Gastrocnemius medialis (tissue), 4 donors: ENCODE data around the gene PGLYRP3. TPM values are rescaled to one million over a fixed set of nuclear protein-coding genes. Genes with fewer than 3 reads are reported as not detected.

ENCODE experiments used
- ATAC-seq, 2 donors: fragments of 150-250 bp; one replicate each; pipeline ENCODE4 v1.9.1; 2016
- DNase-seq, 2 donors: peaks; one replicate each; pipeline ENCODE4 v3.0.0-alpha.2; 2019
- H3K27ac ChIP-seq, 4 donors: fragments of 200-600 bp; sonication (generic); 1 replicate in 1 of 4; 2 replicates in 3 of 4; pipeline ENCODE4 v1.5.1; 2016 to 2018; ENCODE audit warnings: mild to moderate bottlenecking in 2 of 4, moderate library complexity in 1 of 4
- H3K27me3 ChIP-seq, 3 donors: fragments of 200-600 bp; sonication (generic) in 2 of 3; 1 replicate in 1 of 3; 2 replicates in 2 of 3; pipeline versions ENCODE4 v1.5.1 to v1.6.0; 2016 to 2019; ENCODE audit warnings: mild to moderate bottlenecking in 1 of 3, moderate library complexity in 1 of 3
- H3K36me3 ChIP-seq, 2 donors: fragments of 200-600 bp; sonication (generic) in 1 of 2; one replicate each; pipeline ENCODE4 v1.5.1; 2017 to 2018
- H3K4me1 ChIP-seq, 2 donors: fragments of 200-600 bp; sonication (generic) in 1 of 2; one replicate each; pipeline ENCODE4 v1.5.1; 2016 to 2017; ENCODE audit warnings: mild to moderate bottlenecking in 2 of 2
- H3K4me3 ChIP-seq, 4 donors: fragments of 200-600 bp; sonication (generic) in 3 of 4; 1 replicate in 1 of 4; 2 replicates in 3 of 4; pipeline ENCODE4 v1.5.1; 2016 to 2019; ENCODE audit warnings: mild to moderate bottlenecking in 2 of 4
- H3K9me3 ChIP-seq, 3 donors: fragments of 200-600 bp; sonication (generic) in 2 of 3; 1 replicate in 1 of 3; 2 replicates in 2 of 3; pipeline ENCODE4 v1.5.1; 2016 to 2019
- POLR2A ChIP-seq, 2 donors: fragments of 450-650 bp; IDR thresholded peaks; one replicate each; pipeline ENCODE4 v1.6.1; 2017; ENCODE audit warnings: antibody characterized with exemption in 2 of 2, mild to moderate bottlenecking in 2 of 2, moderate library complexity in 2 of 2
- in situ Hi-C, 4 donors: fragments of 200-750 bp; cut with MboI; loops; one replicate each; pipeline versions ENCODE4 v1.15.0 to v1.8.0; 2017; ENCODE audit warnings: low sequenced_read_pairs in 4 of 4
- intact Hi-C: fragments of 100-400 bp; cut with DNase I; formaldehyde crosslinking; loops from one replicate; pipeline ENCODE4 v1.15.1; 2023; ENCODE audit warnings: low total_unique reads
- total RNA-seq, 4 donors: library from RNA; depleted of rRNA; stranded (reverse); fragments of >200 nt; gene quantifications; one replicate each; pipeline versions ENCODE4 v1.1.0 to v1.2.3, GENCODE V29; 2016
- TF ChIP-seq, protein P1 (sequence below), 5 experiments: fragments of 450-650 bp in 3 of 5; fragments of 200-600 bp in 2 of 5; sonication (generic) in 2 of 5; IDR thresholded peaks in 4 of 5; conservative IDR thresholded peaks in 1 of 5; 1 replicate in 4 of 5; 2 replicates in 1 of 5; pipeline ENCODE4 v1.5.1; 2016 to 2019; ENCODE audit warnings: antibody characterized with exemption in 5 of 5, mild to moderate bottlenecking in 3 of 5, moderate library complexity in 3 of 5

Gene PGLYRP3
- total RNA-seq, 4 donors from 2014 or later, result not detected

DNA sequence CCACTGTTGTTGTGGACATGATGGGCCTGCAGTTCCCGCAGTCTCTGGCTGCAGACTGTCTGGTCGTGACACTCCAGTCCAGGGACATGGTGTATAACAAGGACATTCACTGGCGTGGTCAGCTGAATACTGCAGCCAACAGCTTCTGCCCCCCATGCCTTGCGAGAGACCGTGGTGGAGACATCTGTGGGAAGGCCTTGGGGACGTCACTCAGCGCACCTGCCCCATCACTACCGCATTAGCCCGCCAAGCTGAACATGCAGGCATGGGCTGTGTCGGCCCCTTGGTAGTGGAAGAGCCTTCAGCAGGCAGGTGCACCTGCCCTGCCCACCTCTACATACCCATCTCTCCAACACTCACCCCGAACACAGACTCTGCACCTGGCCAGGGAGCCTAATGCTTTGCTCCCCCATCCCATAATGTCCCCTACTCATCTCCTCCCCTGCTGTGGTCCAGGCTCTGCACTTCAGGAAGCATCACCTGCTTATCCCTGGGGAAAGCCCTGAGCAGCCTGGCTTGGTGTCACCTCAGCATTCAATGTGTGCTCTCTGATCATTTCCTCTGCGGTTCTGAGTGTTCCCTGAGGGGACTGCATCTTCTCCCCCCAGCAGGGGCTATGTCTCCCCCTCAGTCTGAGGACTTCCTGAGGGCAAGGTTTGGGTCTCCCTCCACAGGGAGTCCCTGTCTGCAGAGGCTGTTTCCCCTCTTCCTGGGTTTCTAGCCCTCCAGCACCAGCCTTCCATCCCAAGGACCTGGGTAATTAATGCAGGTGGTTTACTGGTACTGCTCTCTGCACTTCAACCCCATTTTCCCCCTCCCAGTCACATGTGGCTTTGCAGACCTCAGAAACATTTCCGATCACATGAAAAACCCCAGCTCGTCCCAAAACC lies 32.7 kb upstream of the PGLYRP3 start:
- intact Hi-C loops (no loop called here), in situ Hi-C loops (no loop called here)
- H3K9me3 ChIP-seq, result no peaks in the 10 kb centered on the region
- TF ChIP-seq, protein P1, sequence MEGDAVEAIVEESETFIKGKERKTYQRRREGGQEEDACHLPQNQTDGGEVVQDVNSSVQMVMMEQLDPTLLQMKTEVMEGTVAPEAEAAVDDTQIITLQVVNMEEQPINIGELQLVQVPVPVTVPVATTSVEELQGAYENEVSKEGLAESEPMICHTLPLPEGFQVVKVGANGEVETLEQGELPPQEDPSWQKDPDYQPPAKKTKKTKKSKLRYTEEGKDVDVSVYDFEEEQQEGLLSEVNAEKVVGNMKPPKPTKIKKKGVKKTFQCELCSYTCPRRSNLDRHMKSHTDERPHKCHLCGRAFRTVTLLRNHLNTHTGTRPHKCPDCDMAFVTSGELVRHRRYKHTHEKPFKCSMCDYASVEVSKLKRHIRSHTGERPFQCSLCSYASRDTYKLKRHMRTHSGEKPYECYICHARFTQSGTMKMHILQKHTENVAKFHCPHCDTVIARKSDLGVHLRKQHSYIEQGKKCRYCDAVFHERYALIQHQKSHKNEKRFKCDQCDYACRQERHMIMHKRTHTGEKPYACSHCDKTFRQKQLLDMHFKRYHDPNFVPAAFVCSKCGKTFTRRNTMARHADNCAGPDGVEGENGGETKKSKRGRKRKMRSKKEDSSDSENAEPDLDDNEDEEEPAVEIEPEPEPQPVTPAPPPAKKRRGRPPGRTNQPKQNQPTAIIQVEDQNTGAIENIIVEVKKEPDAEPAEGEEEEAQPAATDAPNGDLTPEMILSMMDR (IDR thresholded peaks at IDR 0.05 in 4 of 5, conservative IDR thresholded peaks at IDR 0.05 in 1 of 5), result no peak
- no peak for TF ChIP-seq POLR2A (IDR thresholded peaks at IDR 0.05)
- H3K36me3 ChIP-seq, result no peaks in the 10 kb centered on the region
- H3K4me1 ChIP-seq, result no peaks in the 10 kb centered on the region
- ATAC-seq (no peak), DNase-seq (no peak)
- H3K4me3 ChIP-seq, result no peak overlapping the region
- peaks cover 3 to 27% (median 8%) of the 10 kb centered on the region in 3 donors for H3K27me3 ChIP-seq
- no peak overlapping the region for H3K27ac ChIP-seq

DNA sequence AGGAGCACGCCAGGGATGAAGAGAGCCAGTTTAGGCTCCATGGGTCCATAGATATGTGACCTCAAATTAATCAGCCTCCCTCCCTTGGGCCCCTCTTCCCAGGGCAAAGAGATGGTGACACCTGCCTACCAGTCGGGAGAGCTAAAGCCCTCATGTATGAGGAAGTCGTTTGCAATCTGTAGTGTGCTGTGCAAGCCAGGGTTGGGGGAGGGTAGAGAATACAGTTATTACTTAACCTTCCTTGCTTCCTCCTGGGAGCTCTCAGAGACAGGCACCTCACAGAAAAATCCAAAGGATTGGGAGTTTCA lies 31.9 kb upstream of the PGLYRP3 start:
- no peak for TF ChIP-seq POLR2A (IDR thresholded peaks at IDR 0.05)
- TF ChIP-seq, protein P1 (IDR thresholded peaks at IDR 0.05 in 4 of 5, conservative IDR thresholded peaks at IDR 0.05 in 1 of 5), result no peak
- intact Hi-C loops, result no loop called here
- H3K27ac ChIP-seq, result no peak overlapping the region
- in situ Hi-C loops, result no loop called here
- no peak for DNase-seq
- H3K4me1 ChIP-seq, result no peaks in the 10 kb centered on the region
- no peak for ATAC-seq
- peaks cover 3 to 27% (median 8%) of the 10 kb centered on the region in 3 donors for H3K27me3 ChIP-seq
- no peak overlapping the region for H3K4me3 ChIP-seq
- H3K9me3 ChIP-seq, result no peaks in the 10 kb centered on the region
- H3K36me3 ChIP-seq, result no peaks in the 10 kb centered on the region

DNA sequence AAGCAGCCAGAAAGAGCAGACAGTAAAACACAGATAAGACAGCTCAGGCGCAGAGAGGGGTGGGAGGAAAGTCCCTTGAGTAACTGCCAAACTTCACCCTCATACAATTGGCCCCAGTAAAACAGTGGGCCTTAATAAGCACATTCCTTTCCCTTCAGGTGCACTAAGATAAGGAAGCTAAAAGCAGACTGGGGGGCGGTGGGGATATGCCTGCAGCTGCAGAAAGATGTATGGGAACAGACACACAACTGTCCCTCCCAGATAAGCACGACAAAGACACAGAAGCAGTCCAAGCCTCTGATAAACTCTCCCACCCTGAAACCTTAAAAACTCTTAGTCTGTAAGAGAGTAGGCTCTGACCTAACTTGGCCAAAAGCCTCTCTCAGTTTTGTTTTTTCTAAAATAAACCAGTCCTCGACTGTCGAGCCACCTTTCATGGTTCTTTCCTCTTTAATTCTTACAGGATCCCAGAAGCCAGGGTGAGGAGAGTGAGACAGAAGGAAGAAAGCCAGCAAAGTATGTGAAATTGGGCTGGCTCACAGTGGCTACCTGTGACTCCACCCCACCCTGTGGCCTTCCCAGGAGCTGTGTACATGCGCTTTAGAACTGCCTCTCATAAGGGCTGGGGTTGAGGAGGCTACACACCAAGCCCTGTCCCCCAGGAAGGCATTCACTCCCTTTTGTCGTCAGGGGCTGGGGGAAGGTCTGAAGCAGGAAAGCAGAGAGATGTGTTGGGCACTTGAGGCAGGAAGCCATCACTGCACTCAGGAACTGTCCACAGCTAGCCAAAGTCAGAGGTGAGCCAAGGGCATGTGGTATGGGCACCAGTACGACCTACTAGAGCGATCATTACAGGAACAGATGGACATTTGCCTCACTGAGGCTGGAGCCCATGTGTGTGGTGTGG lies 31.3 kb upstream of the PGLYRP3 start:
- H3K27me3 ChIP-seq, result peaks cover 2 to 22% (median 5%) of the 10 kb centered on the region in 3 donors
- intact Hi-C loops, result no loop called here
- in situ Hi-C loops, result no loop called here
- TF ChIP-seq POLR2A (IDR thresholded peaks at IDR 0.05), result no peak
- TF ChIP-seq, protein P1 (IDR thresholded peaks at IDR 0.05 in 4 of 5, conservative IDR thresholded peaks at IDR 0.05 in 1 of 5), result no peak
- ATAC-seq, result no peak
- H3K4me3 ChIP-seq, result no peak overlapping the region
- no peak for DNase-seq
- no peaks in the 10 kb centered on the region for H3K4me1 ChIP-seq
- no peaks in the 10 kb centered on the region for H3K36me3 ChIP-seq
- H3K9me3 ChIP-seq, result no peaks in the 10 kb centered on the region
- no peak overlapping the region for H3K27ac ChIP-seq

DNA sequence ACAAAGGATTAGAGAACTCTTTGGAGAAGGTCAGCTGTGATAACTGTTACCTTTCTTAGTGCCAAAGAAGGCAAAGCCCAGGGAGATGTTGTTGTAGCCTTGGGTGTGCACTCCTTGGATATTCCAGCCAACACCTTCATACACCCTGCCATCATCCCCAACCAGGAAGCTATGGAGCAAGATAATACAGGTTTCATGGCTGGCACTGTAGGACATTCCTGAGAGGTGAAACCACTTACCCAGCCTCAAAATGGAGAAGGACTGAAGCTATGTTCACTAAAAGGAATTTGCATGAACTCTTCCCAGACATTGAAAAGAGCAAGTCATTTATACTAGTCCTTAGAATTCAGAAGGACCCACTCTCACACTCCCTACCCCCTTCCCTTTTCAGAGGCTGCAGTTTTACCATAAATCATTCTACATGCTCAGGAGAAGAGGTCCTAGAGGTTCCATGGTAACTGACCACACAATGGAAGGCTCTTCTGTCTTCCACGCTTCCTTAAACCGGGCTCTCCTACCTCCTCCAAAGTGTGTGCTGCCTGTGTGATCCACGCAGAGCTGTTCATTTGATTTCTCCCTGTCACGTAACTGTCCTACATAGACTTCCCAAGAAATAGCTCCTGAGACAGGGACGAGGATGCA lies 30.4 kb upstream of the PGLYRP3 start:
- Histone ChIP-seq H3K27ac (no peak overlapping the region), H3K4me1 (no peaks in the 10 kb centered on the region), H3K36me3 (no peaks in the 10 kb centered on the region), H3K9me3 (no peaks in the 10 kb centered on the region), H3K4me3 (no peak overlapping the region), H3K27me3 (peaks cover 0 to 15% (median 5%) of the 10 kb centered on the region in 3 donors)
- DNase-seq, result no peak
- TF ChIP-seq, protein P1 (IDR thresholded peaks at IDR 0.05 in 4 of 5, conservative IDR thresholded peaks at IDR 0.05 in 1 of 5), result no peak
- TF ChIP-seq POLR2A (IDR thresholded peaks at IDR 0.05), result no peak
- in situ Hi-C loops (no loop called here), intact Hi-C loops (no loop called here)
- ATAC-seq, result no peak
